Activated gamma-delta T cell treated with anti-CD3 and anti-CD28 coated beads, Interleukin-2, amount 50 U/mL, for 16 hours (primary cell): Measurements from ENCODE around the gene DNAAF9.
"Not testable (repeated sequence)": the region's sequence is repeated elsewhere in the genome, so short reads cannot be mapped to it uniquely, and the experiment has no call there.

Source experiments
- DNase-seq: peaks from one replicate; pipeline ENCODE4 v3.0.0-alpha.2; 2020; ENCODE audit warnings: low read depth

DNAAF9 gene

DNA sequence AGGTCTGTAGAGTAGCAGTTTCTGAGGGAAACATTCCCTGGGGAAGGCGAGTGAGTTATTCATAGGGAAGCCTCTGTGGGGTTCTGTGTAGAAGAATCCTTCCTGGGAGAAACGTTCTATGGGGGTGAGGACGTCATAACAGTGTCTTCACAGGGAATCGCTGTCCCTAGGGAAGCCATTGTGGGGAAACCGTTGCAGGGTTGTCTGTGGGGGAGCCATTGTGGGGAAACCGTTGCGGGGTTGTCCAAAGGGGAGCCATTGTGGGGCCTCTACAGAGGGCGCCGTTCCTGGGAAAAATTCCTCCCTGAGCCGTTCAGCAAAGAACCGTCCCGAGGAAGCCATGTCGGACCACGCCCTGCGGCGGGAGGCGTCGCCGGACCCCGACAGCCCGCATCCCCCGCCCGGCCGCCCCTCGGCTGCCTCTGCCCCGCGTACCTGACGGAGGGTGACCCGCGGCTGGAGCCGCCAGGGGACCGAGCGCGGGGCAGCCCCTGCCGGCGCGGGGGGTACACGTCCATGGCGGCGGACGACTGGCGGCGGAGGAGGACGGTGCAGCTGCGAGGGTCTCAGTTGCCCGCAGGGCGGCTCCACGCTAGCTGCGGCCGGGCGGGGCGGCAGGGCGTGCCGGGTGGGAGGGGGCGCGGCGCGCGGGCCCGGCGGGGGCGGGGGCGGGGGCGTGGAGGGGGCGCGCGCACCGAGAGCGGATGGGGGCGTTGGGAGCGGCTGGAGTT, at the start of gene DNAAF9:
Gene DNAAF9, minus strand, starts transcription at position 630 of the 731 bp plus-strand sequence. Its CDS starts 112 bp downstream, at position 518.
- DNase-seq, result peak; percentile 35

DNA sequence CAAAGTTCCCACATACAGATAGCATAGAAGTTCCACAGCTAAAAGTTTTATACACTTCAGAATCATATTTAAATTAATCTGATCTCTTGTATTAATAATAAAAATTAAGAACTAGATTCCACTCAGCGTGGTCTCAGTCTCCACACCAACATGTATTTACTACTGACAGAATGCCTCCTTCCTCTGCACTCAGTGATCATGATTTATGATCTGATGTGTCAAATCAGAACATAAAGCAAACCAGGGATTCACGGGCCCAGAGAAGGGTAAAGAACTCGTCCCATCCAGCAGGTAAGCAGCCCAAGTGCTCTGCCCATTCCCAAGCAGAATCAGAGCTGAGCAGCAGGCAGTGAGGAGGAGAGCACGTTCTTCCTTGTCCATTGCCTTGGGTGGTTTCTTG, 49.2 kb upstream of the DNAAF9 start:
- DNase-seq, result no peak

DNA sequence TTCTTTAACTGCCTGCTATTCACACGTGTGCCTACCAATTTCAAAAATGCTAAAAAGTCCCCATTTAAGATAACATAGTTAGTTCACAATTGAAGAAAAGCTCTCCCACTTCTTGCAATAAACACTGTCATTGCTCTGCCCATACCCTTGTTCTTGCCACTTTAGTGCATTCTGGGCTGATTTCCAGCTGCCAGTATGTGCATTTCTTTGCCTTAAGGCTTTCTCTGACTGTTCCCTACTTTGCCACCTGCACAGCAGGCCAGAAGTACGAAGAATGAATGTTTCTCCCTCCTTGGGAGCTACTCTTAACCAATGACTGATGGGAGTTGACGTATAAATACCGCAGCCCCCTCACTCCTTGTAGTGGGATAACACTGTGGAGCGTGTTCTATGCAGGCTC, 47.4 kb upstream of the DNAAF9 start:
- no peak for DNase-seq

- no peak for DNase-seq
These were observed 45.2 kb upstream of the DNAAF9 start for GRCh38 chr20:3452690-3453089.

DNA sequence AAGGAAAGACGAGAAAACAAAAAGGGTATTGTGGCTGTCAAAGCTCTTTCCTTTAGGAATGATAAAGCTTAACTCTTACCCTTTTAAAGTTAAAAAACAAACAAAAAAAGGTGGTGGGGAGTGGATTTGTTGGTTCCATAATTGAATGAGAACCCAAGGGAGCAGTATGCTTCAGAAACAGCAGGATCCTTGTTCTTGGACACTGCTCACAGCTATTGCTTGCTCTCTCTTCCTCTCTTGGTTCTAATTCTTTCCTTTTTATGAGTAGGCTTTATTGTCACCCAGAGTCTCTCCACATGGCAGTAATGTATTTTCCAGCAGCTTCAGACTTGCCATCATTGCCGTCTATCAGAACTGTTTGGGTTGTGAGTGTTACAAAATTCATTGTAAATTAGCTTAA, 44.7 kb upstream of the DNAAF9 start:
- no peak for DNase-seq

DNA sequence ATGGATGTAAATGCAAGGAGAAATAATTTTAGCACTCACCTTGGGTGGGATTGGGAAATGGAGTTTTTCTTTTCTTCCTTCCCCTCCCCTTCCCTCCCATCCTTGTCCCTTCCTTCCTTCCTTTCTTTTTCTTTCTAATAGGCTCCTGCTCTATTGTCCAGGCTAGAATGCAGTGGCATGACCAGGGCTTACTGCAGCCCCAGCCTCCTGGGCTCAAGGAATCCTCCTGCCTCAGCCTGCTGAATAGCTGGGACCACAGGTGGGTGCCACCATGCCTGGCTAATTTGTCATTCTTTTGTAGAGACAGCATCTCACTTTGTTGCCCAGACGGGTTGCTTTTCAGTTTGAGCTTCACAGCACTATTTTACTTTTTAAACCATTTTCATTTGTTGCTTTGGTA, 41.9 kb upstream of the DNAAF9 start:
- no peak for DNase-seq

DNA sequence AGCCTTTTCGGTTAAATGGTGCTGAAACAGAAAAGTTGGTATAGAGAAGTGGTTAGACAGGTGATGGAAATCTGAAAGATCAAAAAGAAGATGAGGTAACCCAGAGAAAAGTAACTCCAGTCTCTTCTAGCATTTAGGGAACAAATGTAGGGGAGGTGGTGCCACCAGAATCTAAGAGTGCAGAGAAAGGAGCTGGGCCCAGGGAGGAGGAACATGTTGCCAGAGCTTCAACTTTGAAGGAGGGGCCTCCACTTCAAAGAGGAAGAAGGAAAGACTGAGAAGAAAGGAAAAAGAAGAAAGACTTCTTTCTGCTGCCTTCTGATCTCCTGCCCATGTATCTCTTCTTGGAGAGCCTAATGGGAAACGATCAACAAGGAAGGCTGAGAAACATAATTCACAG, 39.9 kb upstream of the DNAAF9 start:
- DNase-seq, result no peak

DNA sequence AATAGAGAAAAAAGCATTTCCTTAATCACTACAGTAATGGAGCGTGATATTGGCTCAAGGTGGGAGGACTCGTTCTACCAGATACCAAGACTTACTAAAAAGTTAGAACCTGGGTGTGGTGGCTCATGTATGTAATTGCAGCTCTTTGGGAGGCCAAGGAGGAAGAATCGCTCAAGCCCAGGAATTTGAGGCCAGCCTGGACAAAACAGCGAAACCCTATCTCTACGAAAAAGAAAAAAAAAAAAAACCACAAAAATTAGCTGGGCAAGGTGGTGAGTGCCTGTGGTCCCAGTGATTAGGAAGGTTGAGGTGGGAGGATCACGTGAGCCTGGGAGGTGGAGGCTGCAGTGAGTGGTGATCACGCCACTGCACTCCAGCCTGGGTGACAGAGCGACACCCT, 39.3 kb upstream of the DNAAF9 start:
- no peak for DNase-seq

GRCh38 chr20:3436864-3437574, 29.6 kb upstream of the DNAAF9 start:
- no peak for DNase-seq

DNA sequence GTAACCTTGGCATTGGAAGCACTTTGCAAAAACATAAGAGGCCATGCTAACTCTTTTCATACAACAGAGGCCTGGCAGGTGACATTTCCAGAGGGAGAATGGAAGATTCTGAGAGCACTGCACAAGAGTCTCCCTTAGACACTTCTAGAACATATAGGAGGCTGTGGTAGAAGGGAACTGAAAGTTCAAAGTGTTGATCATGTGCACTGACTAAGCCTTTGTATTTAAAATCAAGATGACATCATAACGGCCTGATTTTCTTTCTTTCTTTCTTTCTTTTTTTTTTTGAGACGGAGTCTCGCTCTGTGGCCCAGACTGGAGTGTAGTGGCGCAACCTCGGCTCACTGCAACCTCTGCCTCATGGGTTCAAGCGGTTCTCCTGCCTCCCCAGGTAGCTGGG, 26.8 kb upstream of the DNAAF9 start:
- no peak for DNase-seq

- no peak for DNase-seq
These were observed 26.3 kb upstream of the DNAAF9 start for GRCh38 chr20:3433744-3434143.

DNA sequence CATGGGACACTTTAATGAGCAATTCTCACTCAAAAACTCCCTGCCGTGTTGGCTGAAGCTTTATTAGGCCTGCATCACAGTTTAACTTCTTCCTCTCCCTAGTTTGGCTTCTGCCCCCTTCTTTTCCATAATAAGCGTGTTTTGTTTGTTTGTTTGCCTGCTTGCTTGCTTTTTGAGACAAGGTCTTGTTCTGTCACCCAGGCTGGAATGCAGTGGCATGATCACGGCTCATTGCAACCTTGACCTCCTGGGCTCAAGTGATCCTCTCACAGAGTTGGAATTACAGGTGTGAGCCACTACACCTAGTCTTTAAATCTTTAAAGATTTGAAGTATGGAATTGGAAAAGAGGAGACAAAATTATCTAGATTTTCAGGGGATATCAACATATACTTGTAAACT, 25.4 kb upstream of the DNAAF9 start:
- DNase-seq, result no peak

DNA sequence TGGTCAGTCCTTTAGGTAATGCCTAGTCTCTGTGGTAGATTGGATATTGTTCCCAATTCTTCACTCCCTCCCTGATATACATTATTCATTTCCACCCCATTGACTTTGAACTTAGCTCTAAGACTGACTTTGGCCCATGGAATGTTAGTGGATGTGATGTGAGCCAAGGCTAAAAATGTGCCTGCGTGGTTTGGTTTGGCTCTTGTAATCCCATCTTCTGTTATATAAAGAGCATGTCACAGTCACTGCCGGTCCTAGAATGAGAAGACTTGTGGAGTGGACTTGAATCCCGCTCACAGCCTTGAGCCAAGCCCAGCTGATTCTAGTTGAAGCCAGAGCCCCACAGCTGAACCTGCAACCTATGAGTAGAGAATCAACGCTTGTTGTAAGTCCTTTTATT, 23.6 kb upstream of the DNAAF9 start:
- DNase-seq, result no peak

DNA sequence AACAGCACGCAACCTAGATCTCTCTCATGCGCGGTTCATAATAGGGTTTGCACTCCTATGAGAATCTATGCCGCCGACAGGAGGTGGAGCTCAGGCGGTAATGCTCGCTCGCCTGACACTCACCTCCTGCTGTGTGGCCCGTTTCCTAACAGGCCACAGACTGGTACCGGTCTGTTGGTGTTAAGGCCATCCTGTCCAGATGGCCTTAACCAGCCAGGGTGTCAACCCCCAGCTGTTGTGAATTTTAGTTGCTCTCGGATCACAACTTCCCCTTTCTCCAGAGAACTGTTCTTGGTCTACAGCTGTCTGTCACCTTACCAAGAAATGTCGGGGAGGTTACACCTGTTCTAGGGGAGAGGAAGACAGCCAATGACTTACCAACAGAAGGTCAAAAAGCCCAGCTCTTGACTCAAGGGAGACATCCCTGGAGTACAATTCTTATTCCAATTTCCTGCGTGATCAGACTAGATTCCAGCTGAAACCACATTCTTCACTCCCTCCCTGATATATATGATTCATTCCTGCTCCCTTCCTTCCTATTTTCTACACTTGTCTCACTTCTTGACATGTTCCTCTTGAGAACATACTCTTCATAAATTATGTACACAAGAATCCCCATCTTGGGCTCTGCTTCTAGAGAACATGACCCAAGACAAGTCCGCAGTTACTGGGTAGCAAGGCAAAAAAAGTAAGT, 23.1 kb upstream of the DNAAF9 start:
- no peak for DNase-seq

DNA sequence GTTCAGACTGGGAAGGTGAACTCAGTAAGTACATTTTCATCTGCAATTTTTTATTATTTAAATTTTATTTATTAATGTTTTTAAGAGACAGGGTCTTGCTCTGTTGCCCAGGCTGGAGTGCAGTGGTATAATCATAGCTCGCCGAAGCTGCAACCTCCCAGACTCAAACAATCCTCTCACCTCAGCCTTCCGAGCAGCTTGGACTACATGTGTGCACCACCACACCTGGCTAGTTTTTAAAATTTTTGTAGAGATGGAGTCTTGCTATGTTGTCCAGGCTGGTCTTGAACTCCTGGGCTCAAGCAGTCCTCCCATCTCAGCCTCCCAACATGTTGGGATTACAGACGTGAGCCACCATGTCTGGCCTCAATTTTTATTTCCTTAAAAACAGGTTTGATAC, 19.3 kb upstream of the DNAAF9 start:
- not testable (repeated sequence) for DNase-seq

GRCh38 chr20:3423126-3423525, 15.7 kb upstream of the DNAAF9 start:
- no peak for DNase-seq

- no peak for DNase-seq
These were observed 14.5 kb upstream of the DNAAF9 start for GRCh38 chr20:3421985-3422384.

DNA sequence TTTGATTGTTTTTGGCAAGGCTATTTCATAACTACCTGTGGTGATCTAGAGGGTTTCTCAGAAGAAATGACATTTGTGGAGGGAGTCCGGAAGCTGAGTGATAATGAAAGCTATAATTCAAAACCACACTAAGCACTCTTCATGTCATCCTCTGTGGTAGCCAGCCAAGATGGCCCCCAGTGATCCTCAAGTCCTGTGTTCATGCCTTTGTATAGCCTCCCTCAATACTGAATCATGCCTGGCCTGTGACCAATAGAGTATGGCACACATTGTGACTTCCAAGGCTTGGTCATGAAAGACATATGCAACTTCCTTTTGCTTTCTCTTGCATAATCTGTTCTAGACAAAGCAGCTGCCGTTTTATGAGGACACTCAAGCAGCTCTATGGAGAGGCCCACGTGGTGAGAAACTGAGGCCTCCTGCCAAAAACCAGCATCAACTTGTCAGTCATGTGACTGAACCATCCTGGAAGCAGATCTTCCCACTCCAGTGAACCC, 12.8 kb upstream of the DNAAF9 start:
- no peak for DNase-seq

- not testable (repeated sequence) for DNase-seq
These were observed 10.7 kb upstream of the DNAAF9 start for GRCh38 chr20:3418161-3418560.

GRCh38 chr20:3414122-3414521, 6.7 kb upstream of the DNAAF9 start:
- no peak for DNase-seq

- no peak for DNase-seq
These were observed 6.0 kb upstream of the DNAAF9 start for GRCh38 chr20:3413393-3413889.

GRCh38 chr20:3412600-3413392, 5.3 kb upstream of the DNAAF9 start:
- DNase-seq, result no peak
